22Rv1 (cell line): Measurements from ENCODE around the gene SUGP2.
A peak's percentile ranks its signal among the peaks of the same experiment; 100 is the strongest.

Experiments used
- H3K27ac ChIP-seq: fragments of 450-650 bp; 2 replicates; pipeline ENCODE4 v1.5.1; 2017
- CTCF ChIP-seq: fragments of 450-650 bp; IDR thresholded peaks from 2 replicates; pipeline ENCODE4 v1.5.1; 2017; ENCODE audit warnings: mild to moderate bottlenecking
- ZFX ChIP-seq: fragments of 450-650 bp; IDR thresholded peaks from 2 replicates; pipeline ENCODE4 v1.6.1; 2017; ENCODE audit warnings: antibody characterized with exemption, borderline replicate concordance

Gene SUGP2

GRCh38 chr19:18995804-18996241 is 37.5 kb downstream of the SUGP2 start:
- TF ChIP-seq CTCF (peak; percentile 59), ZFX (no peak)

GRCh38 chr19:18993115-18993514 is 40.2 kb downstream of the SUGP2 start:
- no peak for TF ChIP-seq CTCF
- no peak overlapping the region for H3K27ac ChIP-seq

More at GRCh38 chr19:18995804-18996241, 37.5 kb downstream of the SUGP2 start:
- no peak overlapping the region for H3K27ac ChIP-seq

- no peak overlapping the region for H3K27ac ChIP-seq
- no peak for TF ChIP-seq ZFX
- TF ChIP-seq CTCF = no peak
Measured at GRCh38 chr19:18992696-18993095, 40.6 kb downstream of the SUGP2 start.

GRCh38 chr19:18991468-18991867 is 41.8 kb downstream of the SUGP2 start:
- no peak overlapping the region for H3K27ac ChIP-seq
- TF ChIP-seq ZFX (no peak), CTCF (no peak)

- no peak overlapping the region for H3K27ac ChIP-seq
- TF ChIP-seq ZFX (no peak), CTCF (no peak)
Measured at GRCh38 chr19:18991006-18991405, 42.3 kb downstream of the SUGP2 start.

- no peak for TF ChIP-seq CTCF
- no peak for TF ChIP-seq ZFX
Measured at GRCh38 chr19:18990128-18990708, 43.1 kb downstream of the SUGP2 start.

GRCh38 chr19:18989316-18989715 is 44.0 kb downstream of the SUGP2 start:
- no peak overlapping the region for H3K27ac ChIP-seq
- TF ChIP-seq ZFX = no peak
- TF ChIP-seq CTCF = no peak

More at GRCh38 chr19:18990128-18990708, 43.1 kb downstream of the SUGP2 start:
- H3K27ac ChIP-seq = no peak overlapping the region
